Activated CD4-positive, CD25-positive, alpha-beta regulatory T cell (primary cell): Measurements from ENCODE around the gene SULF2.

ENCODE experiments used
- DNase-seq, 4 experiments: peaks; one replicate each; lab custom pipeline; 2025; lab: John Stamatoyannopoulos, UW

Gene SULF2

GRCh38 chr20:47737923-47738322 is 47.4 kb downstream of the SULF2 start:
- no peak for DNase-seq

- no peak for DNase-seq
Measured at GRCh38 chr20:47736570-47737152, 48.6 kb downstream of the SULF2 start.

DNA sequence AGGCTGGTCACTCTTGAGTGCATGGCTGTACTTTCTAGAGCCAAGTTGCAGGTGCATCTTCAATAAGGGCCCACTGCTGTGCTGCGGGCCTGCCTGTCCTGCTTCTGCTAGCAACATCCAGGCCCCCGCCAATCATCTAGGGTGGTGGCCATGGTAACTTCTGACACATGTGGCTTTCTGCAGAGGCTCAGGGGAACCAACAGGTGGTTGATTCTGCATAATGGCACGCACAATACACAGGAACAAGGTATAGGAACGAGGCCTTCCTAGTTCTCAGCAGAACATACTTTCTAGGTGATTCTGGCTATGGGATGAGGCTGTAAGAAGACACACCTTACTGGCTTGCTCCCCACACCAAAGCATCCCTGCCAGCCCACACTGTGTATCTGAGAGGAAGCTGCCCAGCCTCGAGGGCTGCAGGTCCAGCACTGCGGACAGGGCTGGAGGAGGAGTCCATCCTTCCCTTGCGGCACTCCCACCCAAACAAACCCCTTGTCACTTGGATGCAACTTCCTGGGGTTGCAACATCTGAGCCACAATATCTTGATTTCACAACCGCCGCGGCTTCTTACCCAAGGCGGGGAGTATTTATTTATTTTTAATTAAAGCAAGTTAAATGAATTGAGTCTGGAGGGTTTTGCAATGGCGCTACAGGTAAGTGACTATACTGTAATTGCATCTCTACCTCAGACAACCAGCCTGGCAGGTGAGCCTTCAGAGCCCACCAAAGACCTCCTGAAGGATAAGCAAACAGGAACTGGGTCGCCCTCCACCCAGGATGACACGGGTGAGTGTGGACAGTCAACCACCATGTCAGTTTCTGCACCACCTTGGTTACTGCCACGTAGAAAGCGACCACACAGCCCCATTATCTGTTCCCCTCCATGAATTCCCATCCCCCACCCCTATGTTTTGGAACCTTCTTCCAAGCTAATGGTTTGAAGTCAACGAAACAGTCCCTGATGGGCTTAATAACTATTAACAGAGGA is 49.6 kb downstream of the SULF2 start:
- no peak for DNase-seq

- no peak for DNase-seq
Measured at GRCh38 chr20:47734870-47735269, 50.4 kb downstream of the SULF2 start.

- no peak for DNase-seq
Measured at GRCh38 chr20:47733892-47734291, 51.4 kb downstream of the SULF2 start.

GRCh38 chr20:47730744-47731143 is 54.5 kb downstream of the SULF2 start:
- DNase-seq: no peak

DNA sequence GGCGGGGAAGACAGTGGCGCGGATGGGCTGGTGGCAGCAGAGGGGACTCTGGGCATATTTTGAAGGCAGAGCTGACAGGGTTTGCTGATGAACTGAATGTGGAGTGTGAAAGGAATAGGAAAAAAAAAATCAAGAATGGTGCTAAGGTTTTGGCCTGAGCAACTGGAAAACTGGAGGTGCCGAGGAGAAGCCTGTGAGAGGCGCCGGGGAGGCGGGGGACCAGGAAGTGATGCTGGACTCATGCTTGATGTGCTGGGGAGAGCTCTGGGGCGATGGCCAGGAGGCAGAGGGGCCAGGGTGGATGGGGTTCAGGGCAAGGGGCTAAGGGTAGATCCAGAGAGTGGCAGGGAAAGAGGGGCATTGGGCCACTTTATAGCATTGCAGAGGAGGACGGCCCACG is 55.8 kb downstream of the SULF2 start:
- DNase-seq: no peak

GRCh38 chr20:47727909-47728361 is 57.3 kb downstream of the SULF2 start:
- DNase-seq: no peak

DNA sequence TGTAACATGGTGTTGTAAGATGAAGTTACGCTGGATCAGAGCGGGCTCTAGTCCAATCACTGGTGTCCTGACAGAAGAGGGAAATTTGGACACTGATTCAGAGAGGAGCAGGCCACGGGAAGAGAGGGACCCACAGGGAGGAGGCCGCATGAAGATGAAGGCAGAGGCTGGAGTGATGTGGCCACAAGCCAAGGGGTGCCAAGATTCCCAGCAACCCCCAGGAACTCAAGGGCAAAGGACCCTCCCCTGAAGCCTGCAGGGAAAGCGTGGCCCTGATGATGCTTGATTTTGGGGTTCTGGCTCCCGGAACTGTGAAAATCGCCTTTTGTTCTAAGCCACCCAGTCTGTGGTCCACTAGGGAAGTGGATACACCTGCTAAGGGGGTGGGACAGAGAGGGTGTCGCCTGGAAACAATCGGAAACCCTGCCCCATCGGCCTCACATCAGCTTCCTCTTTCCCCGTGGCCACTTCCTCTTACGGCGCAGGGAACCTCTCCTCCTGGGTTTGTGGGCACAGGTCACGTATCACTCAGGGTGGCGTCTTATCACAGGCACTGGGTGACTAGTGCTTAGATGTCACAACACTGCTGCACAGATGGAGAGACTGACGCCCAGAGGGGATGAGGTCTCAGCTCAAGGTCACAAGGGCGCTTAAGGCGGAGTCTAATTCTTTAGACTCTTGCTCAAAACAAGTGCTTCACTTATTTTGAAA is 58.0 kb downstream of the SULF2 start:
- peak; percentile 19 to 69 (median 45) for DNase-seq

DNA sequence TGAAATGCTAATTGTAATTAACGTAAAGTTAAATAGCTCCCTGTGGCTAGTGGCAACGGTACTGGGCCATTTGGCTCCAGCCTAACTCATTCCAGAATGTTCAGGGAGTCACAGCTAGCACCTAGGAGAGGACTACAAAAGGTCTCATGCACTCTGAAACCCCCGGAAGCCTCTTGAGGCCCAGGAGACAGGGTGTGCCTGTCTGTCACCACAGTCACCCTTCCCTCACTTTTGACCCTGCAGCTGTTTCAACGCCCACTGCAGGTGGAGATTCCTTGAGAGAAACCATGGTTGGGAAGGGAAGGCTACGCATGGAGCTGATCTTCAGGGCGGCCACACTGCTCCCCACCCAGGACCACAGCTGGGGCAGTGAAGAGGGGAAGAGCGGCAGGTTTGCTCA is 58.6 kb downstream of the SULF2 start:
- DNase-seq: no peak

DNA sequence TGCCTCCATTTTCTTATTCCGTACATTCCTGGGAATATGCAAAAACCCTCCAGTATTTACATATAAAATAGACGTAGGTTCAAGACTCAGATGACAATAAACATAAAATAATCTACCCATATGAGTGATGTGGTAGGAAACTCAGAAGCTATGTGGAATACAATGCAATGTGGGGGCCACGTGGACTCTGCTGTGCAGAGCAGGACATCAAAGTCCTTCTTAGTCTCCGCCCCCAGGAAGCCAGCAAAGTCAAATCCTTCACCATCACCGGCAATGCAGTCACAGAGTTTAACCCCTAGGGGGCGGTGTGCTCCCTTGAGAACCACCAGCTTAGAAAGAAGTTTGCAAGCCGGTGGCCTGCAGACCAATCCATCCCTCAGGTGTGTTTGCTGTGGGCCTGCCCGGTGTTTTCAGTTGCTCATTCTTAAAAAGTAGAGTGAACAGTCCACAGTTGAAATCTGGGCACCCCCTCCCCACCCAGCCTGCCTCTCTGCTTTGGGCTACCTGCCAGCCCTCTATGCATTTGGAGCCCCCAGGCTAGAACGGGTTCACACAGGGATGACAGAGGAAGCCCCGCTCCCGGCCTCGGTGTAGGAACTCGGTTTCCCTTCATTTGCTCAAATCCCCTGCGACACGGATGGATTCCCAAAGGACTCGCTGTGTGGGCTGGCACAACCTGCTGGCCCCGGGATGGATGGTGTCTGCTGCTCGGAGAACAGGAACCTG is 59.9 kb downstream of the SULF2 start:
- peak; percentile 57 to 70 (median 60) for DNase-seq

DNA sequence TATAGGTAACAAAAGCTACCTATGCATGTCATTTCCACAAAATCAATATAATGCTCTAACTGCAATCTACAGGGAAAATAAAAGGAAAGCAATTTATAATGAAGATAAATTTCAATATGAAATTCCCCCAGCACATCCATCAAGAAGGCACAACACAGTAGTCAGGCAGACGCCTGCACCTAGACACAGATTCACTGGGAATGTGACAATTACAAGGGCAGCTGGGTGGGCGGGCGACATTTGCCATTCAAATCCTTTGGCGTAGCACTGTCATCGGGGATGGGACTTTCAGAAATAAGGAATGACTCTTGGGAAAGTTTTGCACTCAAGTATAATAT is 60.4 kb downstream of the SULF2 start:
- no peak for DNase-seq

DNA sequence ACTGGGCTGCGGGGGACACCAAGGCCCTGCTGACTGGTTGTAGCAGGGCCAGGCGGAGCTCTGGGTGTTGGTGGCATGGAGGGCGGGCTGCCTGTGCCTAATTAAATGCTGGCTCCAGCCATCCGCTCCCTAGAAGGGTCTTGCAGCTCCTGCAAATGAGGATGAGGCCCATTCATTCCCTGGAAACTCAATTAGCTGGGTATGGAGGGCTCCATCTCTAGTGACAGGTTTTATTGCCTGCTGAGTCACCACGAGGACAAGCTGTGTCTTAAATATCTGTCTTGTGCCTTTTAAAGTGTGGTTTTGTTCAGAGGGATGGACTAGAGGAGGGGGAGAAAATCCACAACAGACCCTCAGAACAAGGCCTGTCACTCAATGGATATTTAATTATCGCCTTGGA is 60.9 kb downstream of the SULF2 start:
- no peak for DNase-seq

- no peak for DNase-seq
Measured at GRCh38 chr20:47723322-47723721, 62.0 kb downstream of the SULF2 start.

GRCh38 chr20:47720636-47721427 is 64.4 kb downstream of the SULF2 start:
- no peak for DNase-seq

DNA sequence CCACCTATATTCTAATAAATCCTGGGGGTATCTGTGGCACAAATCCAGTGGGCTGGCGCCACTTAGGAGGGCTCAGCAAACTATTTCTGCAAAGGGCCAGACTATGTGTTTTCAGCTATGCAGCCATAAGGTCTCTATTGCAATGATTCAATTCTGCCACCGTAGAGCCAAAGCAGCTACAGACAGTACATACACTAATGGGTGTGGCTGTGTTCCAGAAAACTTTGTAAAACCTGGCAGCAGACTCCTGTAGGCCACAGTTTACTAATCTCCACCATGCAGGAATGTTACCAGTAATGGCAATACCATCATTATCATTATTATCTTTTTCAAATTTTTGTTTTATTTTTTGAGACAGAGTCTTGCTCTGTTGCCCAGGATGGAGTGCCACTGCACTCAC is 65.7 kb downstream of the SULF2 start:
- no peak for DNase-seq

DNA sequence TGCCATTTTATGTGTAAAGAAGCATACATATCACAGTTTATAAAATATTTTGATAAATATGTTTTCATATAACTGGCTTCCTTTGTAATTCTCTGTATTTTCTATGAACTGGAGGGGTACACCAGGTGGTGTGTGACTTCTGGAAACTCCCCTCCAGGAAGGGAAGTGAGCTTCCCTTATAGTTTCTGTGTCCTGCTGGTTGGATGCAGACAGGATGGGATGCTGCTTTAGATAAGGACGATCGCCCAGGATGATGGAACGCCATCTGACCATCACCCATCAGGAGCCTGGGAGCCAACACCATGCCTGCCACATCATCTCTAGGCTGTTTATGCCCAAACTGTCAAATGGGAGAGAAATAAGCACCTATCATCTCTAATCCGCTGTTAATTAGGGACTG is 66.1 kb downstream of the SULF2 start:
- no peak for DNase-seq

DNA sequence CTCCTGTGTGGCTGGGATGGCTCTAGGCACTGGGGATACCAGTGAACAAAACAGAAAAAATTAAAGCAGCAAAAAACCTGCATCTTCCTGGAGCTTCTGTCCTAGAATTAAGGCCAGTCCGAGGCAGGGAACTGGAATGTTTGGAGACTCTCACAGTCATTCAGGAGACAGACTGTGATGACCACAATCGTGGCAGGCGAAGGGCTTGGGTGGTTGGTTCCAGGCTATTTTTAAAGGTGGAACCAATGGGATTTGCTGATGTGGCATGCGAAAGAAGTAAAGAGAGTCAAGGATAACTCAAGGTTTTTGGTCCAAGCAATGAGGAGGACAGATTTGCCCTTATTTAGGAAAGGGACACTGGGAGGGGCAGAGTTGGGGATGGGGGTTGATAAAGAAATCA is 66.9 kb downstream of the SULF2 start:
- no peak for DNase-seq

DNA sequence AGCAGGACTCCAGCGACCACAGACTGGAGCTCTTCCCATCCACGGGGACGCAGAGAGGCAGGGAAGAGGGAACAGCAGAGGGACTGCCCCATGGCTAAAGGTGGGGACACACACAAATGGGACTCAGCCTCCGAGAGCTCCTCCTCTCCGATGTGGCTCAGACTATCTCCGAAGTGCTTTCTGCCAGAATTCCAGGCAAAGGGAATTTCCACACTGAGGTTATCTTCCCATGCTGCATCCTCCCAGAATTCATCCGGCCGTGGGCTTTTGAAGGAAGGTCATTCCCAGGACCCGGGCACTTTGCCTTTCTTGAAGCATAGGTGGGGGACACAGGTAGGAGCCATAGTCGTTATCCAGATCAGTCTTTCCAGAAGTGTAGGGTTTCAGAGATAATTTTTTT is 67.9 kb downstream of the SULF2 start:
- DNase-seq: no peak

- no peak for DNase-seq
Measured at GRCh38 chr20:47713878-47714450, 71.3 kb downstream of the SULF2 start.

DNA sequence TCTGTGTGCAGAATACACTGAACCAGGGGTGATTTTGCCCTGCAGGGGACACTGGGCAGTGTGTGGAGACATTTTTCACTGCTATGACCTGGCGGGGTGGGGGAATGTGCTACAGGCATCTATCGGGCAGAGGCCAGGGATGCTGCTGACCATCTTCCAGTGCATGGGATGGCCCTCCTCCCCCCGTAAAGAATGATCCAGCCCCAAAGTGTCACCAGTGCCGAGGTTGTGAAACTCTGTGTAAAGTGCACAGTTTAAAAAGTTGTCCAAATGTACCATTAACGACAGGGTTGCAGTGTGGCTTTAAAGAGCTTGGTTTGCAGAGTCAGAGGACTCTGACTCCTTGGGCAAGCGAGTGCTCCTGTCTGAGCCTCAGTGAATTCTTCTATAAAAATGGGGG is 72.1 kb downstream of the SULF2 start:
- DNase-seq: no peak
